Measurements from ENCODE around the gene STKLD1. TPM values are rescaled to one million over a fixed set of nuclear protein-coding genes. Genes with fewer than 3 reads are reported as not detected.

Gene STKLD1
- total RNA-seq, 1 donor from 2014 or later, result not detected

DNA sequence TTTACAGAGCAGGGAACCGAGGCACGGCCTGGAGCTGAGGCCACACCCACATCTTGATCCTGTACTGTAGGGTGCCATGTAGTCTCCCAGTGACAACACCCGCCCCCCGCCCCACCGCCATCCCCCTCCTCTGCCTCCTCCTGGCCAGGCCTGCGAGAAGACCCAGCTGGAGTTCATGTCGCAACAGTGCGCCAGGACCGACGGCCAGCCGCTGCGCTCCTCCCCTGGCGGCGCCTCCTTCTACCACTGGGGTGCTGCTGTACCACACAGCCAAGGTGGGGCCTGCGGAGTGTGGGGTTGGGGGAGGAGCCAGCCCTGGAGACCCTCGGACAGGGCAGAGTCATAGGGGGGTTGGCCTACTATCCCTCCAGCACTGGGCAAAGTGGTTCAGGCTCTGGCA is 60.5 kb downstream of the STKLD1 start:
- Histone ChIP-seq H3K27ac (no peak overlapping the region), H3K4me3 (no peak overlapping the region), H3K4me1 (no peaks in the 10 kb centered on the region), H3K27me3 (no peaks in the 10 kb centered on the region), H3K9me3 (no peaks in the 10 kb centered on the region), H3K36me3 (no peaks in the 10 kb centered on the region)
- TF ChIP-seq CTCF (IDR thresholded peaks at IDR 0.05), result no peak
- no peak for DNase-seq (ENCODE audit: low spot score in 2 of 2)
- intact Hi-C loops (cut with DNase I), result no loop called here

DNA sequence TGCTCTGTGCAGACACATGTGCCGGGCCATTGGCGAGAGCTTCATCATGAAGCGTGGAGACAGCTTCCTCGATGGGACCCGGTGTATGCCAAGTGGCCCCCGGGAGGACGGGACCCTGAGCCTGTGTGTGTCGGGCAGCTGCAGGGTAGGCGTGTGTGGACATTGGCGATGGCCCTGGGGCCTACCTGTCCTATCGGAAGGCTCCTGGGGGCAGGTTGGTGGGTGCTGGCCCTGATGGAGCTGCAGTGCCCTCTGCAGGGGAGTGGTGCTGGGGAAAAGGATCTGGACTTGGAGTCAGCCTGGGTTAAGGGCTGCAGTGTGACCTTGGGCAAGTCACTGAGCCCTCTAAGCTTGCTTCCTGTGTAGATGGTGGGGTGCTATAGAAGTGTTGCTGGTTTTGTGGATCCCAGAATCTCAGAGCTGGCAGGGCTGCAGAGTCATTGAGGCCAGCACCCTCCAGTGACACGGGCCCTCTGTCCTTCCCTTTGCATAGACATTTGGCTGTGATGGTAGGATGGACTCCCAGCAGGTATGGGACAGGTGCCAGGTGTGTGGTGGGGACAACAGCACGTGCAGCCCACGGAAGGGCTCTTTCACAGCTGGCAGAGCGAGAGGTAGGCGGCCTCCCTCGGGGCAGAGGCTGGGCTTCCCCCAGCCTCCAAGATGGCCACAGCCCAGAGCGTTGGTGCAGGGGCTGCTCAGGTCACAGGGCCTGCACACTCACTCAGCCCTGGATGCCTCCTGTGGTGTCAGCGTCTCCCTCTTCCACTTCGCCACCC is 61.8 kb downstream of the STKLD1 start:
- H3K9me3 ChIP-seq, result no peaks in the 10 kb centered on the region
- TF ChIP-seq CTCF (IDR thresholded peaks at IDR 0.05), result no peak
- no peaks in the 10 kb centered on the region for H3K36me3 ChIP-seq
- no peaks in the 10 kb centered on the region for H3K27me3 ChIP-seq
- intact Hi-C loops (cut with DNase I), result no loop called here
- no peak for DNase-seq (ENCODE audit: low spot score in 2 of 2)
- no peak overlapping the region for H3K27ac ChIP-seq
- H3K4me1 ChIP-seq, result no peaks in the 10 kb centered on the region
- no peak overlapping the region for H3K4me3 ChIP-seq

GRCh38 chr9:133439337-133439736 is 63.2 kb downstream of the STKLD1 start:
- Histone ChIP-seq H3K9me3 (no peaks in the 10 kb centered on the region), H3K27ac (no peak overlapping the region), H3K4me1 (no peaks in the 10 kb centered on the region), H3K4me3 (no peak overlapping the region), H3K27me3 (no peaks in the 10 kb centered on the region), H3K36me3 (no peaks in the 10 kb centered on the region)
- DNase-seq (ENCODE audit: low spot score in 2 of 2), result no peak
- intact Hi-C loops (cut with DNase I), result no loop called here
- no peak for TF ChIP-seq CTCF (IDR thresholded peaks at IDR 0.05)

DNA sequence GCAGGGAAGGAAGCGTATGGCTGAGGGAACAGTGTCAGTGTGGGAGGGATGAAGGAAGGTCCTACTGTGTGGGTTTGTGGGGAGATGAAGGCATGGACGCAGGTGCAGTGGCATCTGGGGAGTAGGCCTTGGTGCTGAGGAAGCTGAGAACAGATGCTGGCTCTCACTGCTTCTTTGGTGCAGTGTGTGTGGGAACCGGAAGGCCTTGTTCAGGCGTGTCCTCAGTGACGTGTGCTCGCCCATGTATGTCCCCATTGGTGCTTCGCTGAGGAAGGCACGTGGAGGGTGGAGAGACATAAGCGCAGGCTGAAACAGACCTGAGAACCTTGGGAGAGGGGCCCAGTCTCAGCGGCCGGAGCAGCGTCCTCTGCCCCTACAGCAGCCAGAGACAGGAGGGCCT is 64.7 kb downstream of the STKLD1 start:
- Histone ChIP-seq H3K9me3 (no peaks in the 10 kb centered on the region), H3K4me3 (no peak overlapping the region), H3K27ac (no peak overlapping the region), H3K36me3 (no peaks in the 10 kb centered on the region), H3K27me3 (no peaks in the 10 kb centered on the region), H3K4me1 (no peaks in the 10 kb centered on the region)
- DNase-seq (ENCODE audit: low spot score in 2 of 2), result no peak
- no peak for TF ChIP-seq CTCF (IDR thresholded peaks at IDR 0.05)
- intact Hi-C loops (cut with DNase I), result no loop called here

GRCh38 chr9:133441571-133441970 is 65.4 kb downstream of the STKLD1 start:
- Histone ChIP-seq H3K4me1 (no peaks in the 10 kb centered on the region), H3K36me3 (no peaks in the 10 kb centered on the region), H3K27ac (no peak overlapping the region), H3K27me3 (no peaks in the 10 kb centered on the region), H3K9me3 (no peaks in the 10 kb centered on the region), H3K4me3 (no peak overlapping the region)
- TF ChIP-seq CTCF (IDR thresholded peaks at IDR 0.05), result no peak
- intact Hi-C loops (cut with DNase I), result no loop called here
- DNase-seq (ENCODE audit: low spot score in 2 of 2), result no peak

GRCh38 chr9:133443248-133443647 is 67.1 kb downstream of the STKLD1 start:
- intact Hi-C loops (cut with DNase I), result no loop called here
- no peaks in the 10 kb centered on the region for H3K36me3 ChIP-seq
- no peak for DNase-seq (ENCODE audit: low spot score in 2 of 2)
- no peak overlapping the region for H3K27ac ChIP-seq
- H3K4me3 ChIP-seq, result no peak overlapping the region
- no peaks in the 10 kb centered on the region for H3K9me3 ChIP-seq
- TF ChIP-seq CTCF (IDR thresholded peaks at IDR 0.05), result no peak
- no peaks in the 10 kb centered on the region for H3K4me1 ChIP-seq
- no peaks in the 10 kb centered on the region for H3K27me3 ChIP-seq
